ENCODE data around the gene TPPP.
"Not testable (repeated sequence)": the region's sequence is repeated elsewhere in the genome, so short reads cannot be mapped to it uniquely, and the experiment has no call there.

TPPP gene

DNA sequence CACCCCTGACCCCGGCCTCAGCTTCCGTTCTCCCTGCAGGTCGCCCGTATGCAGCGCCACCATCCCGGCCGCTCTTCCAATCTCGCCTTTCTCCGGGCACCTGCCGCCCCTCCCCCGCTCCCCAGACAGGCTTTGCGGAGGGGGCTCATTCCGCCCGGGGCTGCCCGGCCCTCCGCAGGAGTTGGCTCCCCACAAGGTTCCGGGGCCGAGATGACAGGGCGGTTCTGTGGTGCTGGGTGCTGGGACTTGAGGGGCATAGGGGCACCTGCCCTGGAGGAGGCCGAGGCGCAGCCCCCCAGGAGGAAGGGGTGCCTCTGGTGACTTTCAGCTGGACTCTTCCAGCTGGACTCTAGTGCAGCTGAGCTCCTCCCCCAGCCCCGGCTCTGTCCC, 885 bp upstream of the TPPP start:
- H3K4me1 ChIP-seq (ENCODE audit: control insufficient read depth, insufficient read depth, low read length); POLR2A ChIA-PET; H3K36me3 ChIP-seq (ENCODE audit: control insufficient read depth in 2 of 2, insufficient read depth in 1 of 2, low read length in 2 of 2); H3K27ac ChIP-seq (ENCODE audit: extremely low read depth, low read depth, low read length); CTCF ChIA-PET; H3K9me3 ChIP-seq (ENCODE audit: control insufficient read depth, insufficient read depth, low read depth, low read length): not testable (repeated sequence)
- H3K4me3 ChIP-seq (ENCODE audit: low read depth, low read length) = peak overlapping the region; percentile 9; the same call in 1 of the 2 replicates

DNA sequence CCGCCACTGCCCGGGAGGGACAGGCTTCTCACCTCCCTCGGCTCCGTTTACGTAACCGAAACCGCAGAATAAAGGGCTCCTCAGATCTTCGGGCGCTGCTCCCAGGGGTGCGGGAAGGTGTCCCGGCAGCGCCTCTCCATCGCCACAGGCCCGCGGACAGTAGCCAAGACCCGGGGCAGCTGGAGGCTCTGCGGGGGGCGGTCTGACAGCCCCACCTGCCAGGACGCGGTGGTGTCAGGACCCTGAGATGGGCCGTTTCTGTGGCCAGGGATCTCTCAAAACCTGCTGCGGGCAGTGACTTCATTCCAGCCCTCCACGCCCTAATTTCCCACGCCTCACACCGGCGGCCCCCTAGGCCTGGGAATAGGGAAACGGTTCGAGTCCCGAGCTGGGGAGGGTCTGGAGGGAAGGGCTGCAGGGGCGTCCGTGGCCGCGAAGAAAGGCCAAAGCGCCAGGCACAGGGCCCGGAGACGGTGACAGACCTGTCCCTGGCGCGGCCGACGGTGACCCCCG, 567 bp downstream of the TPPP start:
- POLR2A ChIA-PET = interaction anchor here (0.9 to 1.4 kb wide), 3 partner anchors 19 to 200 kb away, joined by 3 to 11 read pairs (median 5); partner anchors contain the start of genes BRD9 and TRIP13
- H3K4me3 ChIP-seq (ENCODE audit: low read depth, low read length) = peak overlapping the region; percentile 44

DNA sequence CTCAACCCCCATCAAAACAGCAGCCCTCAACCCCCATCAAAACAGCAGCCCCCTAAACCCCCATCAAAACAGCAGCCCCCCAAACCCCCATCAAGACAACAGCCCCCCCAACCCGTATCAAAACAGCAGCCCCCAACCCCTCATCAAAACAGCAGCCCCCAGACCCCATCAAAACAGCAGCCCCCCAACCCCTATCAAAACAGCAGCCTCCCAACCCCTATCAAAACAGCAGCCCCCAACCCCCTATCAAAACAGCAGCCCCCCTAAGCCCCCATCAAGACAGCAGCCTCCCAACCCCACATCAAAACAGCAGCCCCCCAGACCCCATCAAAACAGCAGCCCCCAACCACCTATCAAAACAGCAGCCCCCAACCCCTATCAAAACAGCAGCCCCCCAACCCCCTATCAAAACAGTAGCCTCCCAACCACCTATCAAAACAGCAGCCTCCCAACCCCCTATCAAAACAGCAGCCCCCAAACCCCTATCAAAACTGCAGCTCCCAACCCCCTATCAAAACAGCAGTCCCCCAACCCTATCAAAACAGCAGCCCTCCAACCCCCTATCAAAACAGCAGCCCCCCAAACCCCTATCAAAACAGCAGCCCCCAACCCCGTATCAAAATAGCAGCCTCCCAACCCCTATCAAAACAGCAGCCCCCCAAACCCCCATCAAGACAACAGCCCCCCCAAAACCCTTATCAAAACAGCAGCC, 1.2 kb downstream of the TPPP start:
- no peaks in the 10 kb centered on the region for H3K9me3 ChIP-seq (ENCODE audit: control insufficient read depth, insufficient read depth, low read depth, low read length)
- H3K27ac ChIP-seq (ENCODE audit: extremely low read depth, low read depth, low read length) = no peak overlapping the region
- TF ChIP-seq KLF10 (tag by site-specific recombination; IDR thresholded peaks at IDR 0.05) = no peak
- no peak for TF ChIP-seq ZNF426 (tag by site-specific recombination; IDR thresholded peaks at IDR 0.05)
- peak; percentile 59; the same call in 1 of the 2 replicates for TF ChIP-seq MYNN (tag by site-specific recombination; IDR thresholded peaks at IDR 0.05; ENCODE audit: borderline replicate concordance)
- TF ChIP-seq, protein P1, sequence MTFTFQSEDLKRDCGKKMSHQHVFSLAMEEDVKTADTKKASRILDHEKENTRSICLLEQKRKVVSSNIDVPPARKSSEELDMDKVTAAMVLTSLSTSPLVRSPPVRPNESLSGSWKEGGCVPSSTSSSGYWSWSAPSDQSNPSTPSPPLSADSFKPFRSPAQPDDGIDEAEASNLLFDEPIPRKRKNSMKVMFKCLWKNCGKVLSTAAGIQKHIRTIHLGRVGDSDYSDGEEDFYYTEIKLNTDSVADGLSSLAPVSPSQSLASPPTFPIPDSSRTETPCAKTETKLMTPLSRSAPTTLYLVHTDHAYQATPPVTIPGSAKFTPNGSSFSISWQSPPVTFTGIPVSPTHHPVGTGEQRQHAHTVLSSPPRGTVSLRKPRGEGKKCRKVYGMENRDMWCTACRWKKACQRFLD (tag by site-specific recombination; IDR thresholded peaks at IDR 0.05) = no peak
- no peak for TF ChIP-seq ZBTB20 (tag by site-specific recombination; IDR thresholded peaks at IDR 0.05)
- TF ChIP-seq, protein P2, sequence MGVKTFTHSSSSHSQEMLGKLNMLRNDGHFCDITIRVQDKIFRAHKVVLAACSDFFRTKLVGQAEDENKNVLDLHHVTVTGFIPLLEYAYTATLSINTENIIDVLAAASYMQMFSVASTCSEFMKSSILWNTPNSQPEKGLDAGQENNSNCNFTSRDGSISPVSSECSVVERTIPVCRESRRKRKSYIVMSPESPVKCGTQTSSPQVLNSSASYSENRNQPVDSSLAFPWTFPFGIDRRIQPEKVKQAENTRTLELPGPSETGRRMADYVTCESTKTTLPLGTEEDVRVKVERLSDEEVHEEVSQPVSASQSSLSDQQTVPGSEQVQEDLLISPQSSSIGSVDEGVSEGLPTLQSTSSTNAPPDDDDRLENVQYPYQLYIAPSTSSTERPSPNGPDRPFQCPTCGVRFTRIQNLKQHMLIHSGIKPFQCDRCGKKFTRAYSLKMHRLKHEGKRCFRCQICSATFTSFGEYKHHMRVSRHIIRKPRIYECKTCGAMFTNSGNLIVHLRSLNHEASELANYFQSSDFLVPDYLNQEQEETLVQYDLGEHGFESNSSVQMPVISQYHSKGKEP (tag by site-specific recombination; IDR thresholded peaks at IDR 0.05) = no peak
- TF ChIP-seq ZNF174 (tag by site-specific recombination; IDR thresholded peaks at IDR 0.05) = no peak
- TF ChIP-seq, protein P3, sequence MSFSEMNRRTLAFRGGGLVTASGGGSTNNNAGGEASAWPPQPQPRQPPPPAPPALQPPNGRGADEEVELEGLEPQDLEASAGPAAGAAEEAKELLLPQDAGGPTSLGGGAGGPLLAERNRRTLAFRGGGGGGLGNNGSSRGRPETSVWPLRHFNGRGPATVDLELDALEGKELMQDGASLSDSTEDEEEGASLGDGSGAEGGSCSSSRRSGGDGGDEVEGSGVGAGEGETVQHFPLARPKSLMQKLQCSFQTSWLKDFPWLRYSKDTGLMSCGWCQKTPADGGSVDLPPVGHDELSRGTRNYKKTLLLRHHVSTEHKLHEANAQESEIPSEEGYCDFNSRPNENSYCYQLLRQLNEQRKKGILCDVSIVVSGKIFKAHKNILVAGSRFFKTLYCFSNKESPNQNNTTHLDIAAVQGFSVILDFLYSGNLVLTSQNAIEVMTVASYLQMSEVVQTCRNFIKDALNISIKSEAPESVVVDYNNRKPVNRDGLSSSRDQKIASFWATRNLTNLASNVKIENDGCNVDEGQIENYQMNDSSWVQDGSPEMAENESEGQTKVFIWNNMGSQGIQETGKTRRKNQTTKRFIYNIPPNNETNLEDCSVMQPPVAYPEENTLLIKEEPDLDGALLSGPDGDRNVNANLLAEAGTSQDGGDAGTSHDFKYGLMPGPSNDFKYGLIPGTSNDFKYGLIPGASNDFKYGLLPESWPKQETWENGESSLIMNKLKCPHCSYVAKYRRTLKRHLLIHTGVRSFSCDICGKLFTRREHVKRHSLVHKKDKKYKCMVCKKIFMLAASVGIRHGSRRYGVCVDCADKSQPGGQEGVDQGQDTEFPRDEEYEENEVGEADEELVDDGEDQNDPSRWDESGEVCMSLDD (tag by site-specific recombination; IDR thresholded peaks at IDR 0.05) = 0 out of 2 replicates have a peak, but pooled peaks have one; percentile 28
- no peak for TF ChIP-seq ZNF423 (tag by site-specific recombination; IDR thresholded peaks at IDR 0.05)
- TF ChIP-seq, protein P4, sequence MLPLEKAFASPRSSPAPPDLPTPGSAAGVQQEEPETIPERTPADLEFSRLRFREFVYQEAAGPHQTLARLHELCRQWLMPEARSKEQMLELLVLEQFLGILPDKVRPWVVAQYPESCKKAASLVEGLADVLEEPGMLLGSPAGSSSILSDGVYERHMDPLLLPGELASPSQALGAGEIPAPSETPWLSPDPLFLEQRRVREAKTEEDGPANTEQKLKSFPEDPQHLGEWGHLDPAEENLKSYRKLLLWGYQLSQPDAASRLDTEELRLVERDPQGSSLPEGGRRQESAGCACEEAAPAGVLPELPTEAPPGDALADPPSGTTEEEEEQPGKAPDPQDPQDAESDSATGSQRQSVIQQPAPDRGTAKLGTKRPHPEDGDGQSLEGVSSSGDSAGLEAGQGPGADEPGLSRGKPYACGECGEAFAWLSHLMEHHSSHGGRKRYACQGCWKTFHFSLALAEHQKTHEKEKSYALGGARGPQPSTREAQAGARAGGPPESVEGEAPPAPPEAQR (tag by site-specific recombination; IDR thresholded peaks at IDR 0.05) = no peak
- no peak for TF ChIP-seq ZNF2 (tag by site-specific recombination; IDR thresholded peaks at IDR 0.05)
- TF ChIP-seq, protein P5, sequence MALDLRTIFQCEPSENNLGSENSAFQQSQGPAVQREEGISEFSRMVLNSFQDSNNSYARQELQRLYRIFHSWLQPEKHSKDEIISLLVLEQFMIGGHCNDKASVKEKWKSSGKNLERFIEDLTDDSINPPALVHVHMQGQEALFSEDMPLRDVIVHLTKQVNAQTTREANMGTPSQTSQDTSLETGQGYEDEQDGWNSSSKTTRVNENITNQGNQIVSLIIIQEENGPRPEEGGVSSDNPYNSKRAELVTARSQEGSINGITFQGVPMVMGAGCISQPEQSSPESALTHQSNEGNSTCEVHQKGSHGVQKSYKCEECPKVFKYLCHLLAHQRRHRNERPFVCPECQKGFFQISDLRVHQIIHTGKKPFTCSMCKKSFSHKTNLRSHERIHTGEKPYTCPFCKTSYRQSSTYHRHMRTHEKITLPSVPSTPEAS (tag by site-specific recombination; IDR thresholded peaks at IDR 0.05) = no peak
- ChIA-PET POLR2A (interaction anchor here (0.9 to 1.4 kb wide), 2 partner anchors 19 to 96 kb away, joined by 3 to 11 read pairs; no protein-coding TSS in a partner anchor), CTCF (no interaction called here)
- H3K4me3 ChIP-seq (ENCODE audit: low read depth, low read length) = peak overlapping the region; percentile 44; the same call in 1 of the 2 replicates
- no peaks in the 10 kb centered on the region for H3K4me1 ChIP-seq (ENCODE audit: control insufficient read depth, insufficient read depth, low read length)
- H3K36me3 ChIP-seq (ENCODE audit: control insufficient read depth in 2 of 2, insufficient read depth in 1 of 2, low read length in 2 of 2) = no peaks in the 10 kb centered on the region

More for the DNA sequence above, 567 bp downstream of the TPPP start:
- TF ChIP-seq ZBTB8A (tag by site-specific recombination; IDR thresholded peaks at IDR 0.05) (0 out of 2 replicates have a peak, but pooled peaks have one; percentile 43), GLIS1 (tag by site-specific recombination; IDR thresholded peaks at IDR 0.05) (peak; percentile 57; the same call in 1 of the 2 replicates)
- TF ChIP-seq, protein P6, sequence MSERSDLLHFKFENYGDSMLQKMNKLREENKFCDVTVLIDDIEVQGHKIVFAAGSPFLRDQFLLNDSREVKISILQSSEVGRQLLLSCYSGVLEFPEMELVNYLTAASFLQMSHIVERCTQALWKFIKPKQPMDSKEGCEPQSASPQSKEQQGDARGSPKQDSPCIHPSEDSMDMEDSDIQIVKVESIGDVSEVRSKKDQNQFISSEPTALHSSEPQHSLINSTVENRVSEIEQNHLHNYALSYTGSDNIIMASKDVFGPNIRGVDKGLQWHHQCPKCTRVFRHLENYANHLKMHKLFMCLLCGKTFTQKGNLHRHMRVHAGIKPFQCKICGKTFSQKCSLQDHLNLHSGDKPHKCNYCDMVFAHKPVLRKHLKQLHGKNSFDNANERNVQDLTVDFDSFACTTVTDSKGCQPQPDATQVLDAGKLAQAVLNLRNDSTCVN (tag by site-specific recombination; optimal IDR thresholded peaks at IDR 0.05) = peak; percentile 45
- H3K36me3 ChIP-seq (ENCODE audit: control insufficient read depth in 2 of 2, insufficient read depth in 1 of 2, low read length in 2 of 2); H3K4me1 ChIP-seq (ENCODE audit: control insufficient read depth, insufficient read depth, low read length); H3K27ac ChIP-seq (ENCODE audit: extremely low read depth, low read depth, low read length); H3K9me3 ChIP-seq (ENCODE audit: control insufficient read depth, insufficient read depth, low read depth, low read length); CTCF ChIA-PET: not testable (repeated sequence)

DNA sequence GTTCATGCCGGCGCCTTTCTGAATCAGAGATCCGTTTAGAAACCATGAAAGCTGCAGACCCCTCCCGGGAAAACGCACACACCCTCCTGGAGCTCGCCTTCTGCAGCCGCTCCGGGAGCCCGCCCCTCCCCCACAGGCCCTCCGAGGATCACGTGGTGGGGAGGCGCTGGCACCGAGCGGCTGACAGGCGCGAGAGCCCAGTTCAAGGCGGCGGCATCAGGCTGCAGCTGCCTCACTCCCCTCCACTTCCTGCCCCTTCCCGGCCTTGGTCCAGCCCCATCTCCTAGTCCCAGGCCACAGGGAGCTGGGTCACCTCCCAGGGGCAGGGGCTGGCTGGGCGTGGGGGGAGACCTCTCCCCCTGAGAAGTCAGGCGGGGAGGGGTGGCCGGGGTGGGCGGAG, 2.1 kb downstream of the TPPP start:
- H3K4me3 ChIP-seq (ENCODE audit: low read depth, low read length); CTCF ChIA-PET; H3K4me1 ChIP-seq (ENCODE audit: control insufficient read depth, insufficient read depth, low read length); H3K36me3 ChIP-seq (ENCODE audit: control insufficient read depth in 2 of 2, insufficient read depth in 1 of 2, low read length in 2 of 2); H3K9me3 ChIP-seq (ENCODE audit: control insufficient read depth, insufficient read depth, low read depth, low read length); POLR2A ChIA-PET; H3K27ac ChIP-seq (ENCODE audit: extremely low read depth, low read depth, low read length): not testable (repeated sequence)

Data from HEK293 (cell line).